ACC112 (cell line): ENCODE data around the gene INSRR.

Experiments
- H2AFZ ChIP-seq: fragments of 200-600 bp; sonication (generic); one replicate; pipeline ENCODE4 v1.6.0; 2017; ENCODE audit warnings: antibody characterized with exemption, low read length; ENCODE audit not compliant: unreplicated experiment
- H3K27ac ChIP-seq: fragments of 200-600 bp; sonication (generic); 2 replicates; pipeline ENCODE4 v1.5.1; 2014; ENCODE audit warnings: low read depth, mild to moderate bottlenecking, antibody characterized with exemption, low read length, moderate library complexity
- H3K27me3 ChIP-seq: fragments of 200-600 bp; sonication (generic); 2 replicates; pipeline ENCODE4 v1.6.1; 2014; ENCODE audit warnings: mild to moderate bottlenecking, antibody characterized with exemption, low read length, moderate library complexity, mixed read lengths; ENCODE audit not compliant: insufficient read depth
- H3K36me3 ChIP-seq: fragments of 200-600 bp; sonication (generic); 2 replicates; pipeline ENCODE4 v1.6.1; 2016; ENCODE audit warnings: mild to moderate bottlenecking, antibody characterized with exemption, low read length, moderate library complexity, mixed read lengths; ENCODE audit not compliant: insufficient read depth
- H3K4me1 ChIP-seq: fragments of 200-600 bp; sonication (generic); one replicate; pipeline ENCODE4 v1.6.1; 2016; ENCODE audit warnings: low read length, mixed read lengths; ENCODE audit not compliant: insufficient read depth, unreplicated experiment, control insufficient read depth
- H3K4me3 ChIP-seq: fragments of 200-600 bp; sonication (generic); 2 replicates; pipeline ENCODE4 v1.5.1; 2014; ENCODE audit warnings: mild to moderate bottlenecking, low read depth, low read length
- H3K79me2 ChIP-seq: fragments of 200-600 bp; sonication (generic); one replicate; pipeline ENCODE4 v1.6.0; 2016; ENCODE audit warnings: low read length; ENCODE audit not compliant: control insufficient read depth, unreplicated experiment, insufficient read depth

The INSRR gene

DNA sequence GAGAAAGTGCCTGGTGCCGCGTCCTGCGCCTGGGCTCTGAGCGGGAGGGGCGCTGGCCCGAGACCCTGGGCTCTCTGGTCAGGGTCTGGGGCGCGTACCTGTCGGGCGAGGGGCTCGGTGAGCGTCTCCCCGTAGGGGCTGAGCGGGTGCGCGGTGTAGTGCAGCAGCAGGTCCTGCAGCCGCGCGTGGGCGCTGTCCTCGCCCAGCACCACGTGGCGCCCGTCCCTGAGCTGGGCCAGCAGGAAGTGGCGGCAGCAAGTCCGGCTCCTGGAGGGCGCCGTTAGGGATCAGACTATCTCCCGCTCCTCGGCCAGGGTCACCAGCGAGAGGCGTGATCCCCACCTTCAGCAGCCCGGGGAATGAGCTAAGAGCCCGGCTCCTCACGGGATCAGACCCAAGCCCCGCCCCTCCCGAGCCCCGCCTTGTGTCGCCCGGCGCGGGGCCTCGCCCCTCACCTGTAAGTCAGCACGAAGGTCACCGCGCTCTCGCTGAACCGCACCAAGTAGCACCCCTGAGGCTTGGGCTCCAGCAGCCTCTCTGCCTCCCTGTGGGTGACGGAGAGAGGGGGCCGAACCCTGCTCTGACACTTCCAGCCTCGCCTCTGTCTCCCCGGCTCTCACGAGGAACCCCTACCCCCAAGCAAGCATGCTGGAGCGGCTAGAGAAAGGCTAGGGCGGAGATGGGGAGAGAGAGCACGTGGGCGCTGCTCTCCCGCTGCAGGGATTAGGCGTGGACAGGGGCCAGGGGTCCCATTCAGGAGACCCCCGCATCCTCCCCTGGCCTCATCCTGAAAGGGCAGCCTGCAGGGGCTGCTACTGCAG is 45.0 kb downstream of the INSRR start:
- Histone ChIP-seq H3K4me3 (peak overlapping the region; percentile 80), H3K27ac (peak overlapping the region; percentile 50; the same call in 1 of the 2 replicates), H2AFZ (peak overlapping the region; percentile 73), H3K27me3 (no peaks in the 10 kb centered on the region), H3K4me1 (peaks cover 28% of the 10 kb centered on the region), H3K79me2 (peaks cover 5% of the 10 kb centered on the region), H3K36me3 (no peaks in the 10 kb centered on the region; the same call in 1 of the 2 replicates)

DNA sequence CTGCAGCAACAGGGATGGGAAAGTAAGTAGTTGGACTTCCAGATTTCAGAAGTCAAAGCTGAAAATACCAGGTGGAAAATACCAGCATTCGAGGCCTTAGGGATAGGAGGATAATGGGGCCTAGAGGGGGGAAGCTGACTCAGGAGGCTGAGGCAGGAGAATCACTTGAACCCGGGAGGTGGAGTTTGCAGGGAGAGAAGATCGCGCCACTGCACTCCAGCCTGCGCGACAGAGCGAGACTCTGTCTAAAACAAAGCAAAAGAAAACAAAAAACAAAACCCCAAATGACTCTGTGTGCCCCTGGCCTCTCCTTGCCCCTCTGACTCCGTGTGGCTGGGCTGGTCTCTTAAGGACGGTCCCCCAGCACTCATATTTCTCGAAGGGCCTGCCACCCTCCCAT is 45.6 kb downstream of the INSRR start:
- H2AFZ ChIP-seq: peak overlapping the region; percentile 73
- H3K4me3 ChIP-seq: peak overlapping the region; percentile 80
- H3K27me3 ChIP-seq: no peaks in the 10 kb centered on the region
- H3K4me1 ChIP-seq: peaks cover 28% of the 10 kb centered on the region
- H3K27ac ChIP-seq: peak overlapping the region; percentile 50; the same call in 1 of the 2 replicates
- H3K36me3 ChIP-seq: no peaks in the 10 kb centered on the region; the same call in 1 of the 2 replicates
- H3K79me2 ChIP-seq: peaks cover 5% of the 10 kb centered on the region

DNA sequence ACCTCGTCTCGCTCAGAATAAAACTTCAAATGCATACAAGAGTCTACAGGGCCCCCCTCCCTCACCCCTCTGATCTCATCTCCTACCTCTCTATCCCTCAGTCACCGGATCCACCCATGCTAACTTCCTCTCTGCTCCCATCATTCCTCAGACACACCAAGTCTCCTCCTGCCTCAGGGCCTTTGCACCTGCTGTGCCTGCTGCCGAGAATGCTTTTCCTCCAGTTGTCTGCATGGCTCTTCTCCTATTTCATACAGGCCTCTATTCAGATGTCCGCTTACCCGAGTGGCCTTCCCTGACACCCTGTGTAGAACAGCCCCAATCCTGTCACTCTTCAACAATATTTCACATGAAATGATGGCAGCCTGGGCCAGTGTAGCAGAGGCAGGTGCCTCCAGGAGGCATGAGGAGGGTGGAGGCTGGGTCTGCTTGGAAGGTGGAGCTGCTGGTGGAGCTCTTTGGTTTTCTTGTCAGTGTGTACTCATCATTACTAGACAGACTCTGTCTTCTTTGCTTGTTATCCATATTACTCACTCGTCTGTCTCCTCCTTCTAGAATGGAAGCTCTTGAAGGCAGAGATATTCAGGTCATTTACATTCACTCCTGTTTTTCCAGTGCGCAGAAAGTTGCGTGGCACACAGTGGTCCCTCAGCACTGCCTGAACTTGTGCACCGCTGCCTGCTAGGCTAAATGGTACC is 46.5 kb downstream of the INSRR start:
- Histone ChIP-seq H3K4me3 (peak overlapping the region; percentile 80), H3K36me3 (no peaks in the 10 kb centered on the region; the same call in 1 of the 2 replicates), H3K79me2 (peaks cover 5% of the 10 kb centered on the region), H3K27me3 (no peaks in the 10 kb centered on the region), H2AFZ (no peak overlapping the region), H3K27ac (no peak overlapping the region), H3K4me1 (peaks cover 28% of the 10 kb centered on the region)

GRCh38 chr1:156811168-156811567 is 47.7 kb downstream of the INSRR start:
- H3K4me3 ChIP-seq: no peak overlapping the region
- H3K27me3 ChIP-seq: no peaks in the 10 kb centered on the region
- no peak overlapping the region for H3K27ac ChIP-seq
- H3K4me1 ChIP-seq: peaks cover 28% of the 10 kb centered on the region
- no peak overlapping the region for H2AFZ ChIP-seq
- H3K36me3 ChIP-seq: peaks cover 5% of the 10 kb centered on the region; the same call in 1 of the 2 replicates
- H3K79me2 ChIP-seq: peaks cover 5% of the 10 kb centered on the region

GRCh38 chr1:156809711-156810366 is 49.1 kb downstream of the INSRR start:
- H3K27me3 ChIP-seq: no peaks in the 10 kb centered on the region
- peaks cover 5% of the 10 kb centered on the region; the same call in 1 of the 2 replicates for H3K36me3 ChIP-seq
- H3K27ac ChIP-seq: no peak overlapping the region
- H3K79me2 ChIP-seq: peaks cover 5% of the 10 kb centered on the region
- no peak overlapping the region for H3K4me3 ChIP-seq
- no peak overlapping the region for H2AFZ ChIP-seq
- H3K4me1 ChIP-seq: peaks cover 18% of the 10 kb centered on the region

DNA sequence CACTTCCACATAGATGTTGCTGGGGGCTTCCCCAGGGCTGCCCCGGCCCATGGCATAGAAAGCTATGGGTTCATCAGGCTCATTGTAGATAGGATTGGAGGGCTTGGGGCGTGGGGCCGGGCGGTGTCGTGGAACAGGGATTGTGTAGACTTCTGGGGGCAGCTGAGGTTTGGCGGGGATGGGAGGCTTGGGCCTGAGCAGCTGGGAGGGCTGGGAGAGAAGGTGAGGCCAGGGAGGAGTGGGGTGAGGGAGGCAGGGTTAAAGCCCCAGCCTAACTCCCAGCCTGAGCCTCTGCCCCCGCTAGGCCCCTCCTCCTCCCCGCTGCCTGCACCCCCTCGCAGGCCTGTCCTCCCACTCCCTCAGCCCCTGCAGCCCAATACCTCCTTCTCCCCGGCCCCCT is 49.6 kb downstream of the INSRR start:
- Histone ChIP-seq H3K36me3 (peaks cover 5% of the 10 kb centered on the region; the same call in 1 of the 2 replicates), H3K27ac (no peak overlapping the region), H3K4me1 (peaks cover 12% of the 10 kb centered on the region), H2AFZ (no peak overlapping the region), H3K27me3 (no peaks in the 10 kb centered on the region), H3K79me2 (peaks cover 5% of the 10 kb centered on the region), H3K4me3 (no peak overlapping the region)

DNA sequence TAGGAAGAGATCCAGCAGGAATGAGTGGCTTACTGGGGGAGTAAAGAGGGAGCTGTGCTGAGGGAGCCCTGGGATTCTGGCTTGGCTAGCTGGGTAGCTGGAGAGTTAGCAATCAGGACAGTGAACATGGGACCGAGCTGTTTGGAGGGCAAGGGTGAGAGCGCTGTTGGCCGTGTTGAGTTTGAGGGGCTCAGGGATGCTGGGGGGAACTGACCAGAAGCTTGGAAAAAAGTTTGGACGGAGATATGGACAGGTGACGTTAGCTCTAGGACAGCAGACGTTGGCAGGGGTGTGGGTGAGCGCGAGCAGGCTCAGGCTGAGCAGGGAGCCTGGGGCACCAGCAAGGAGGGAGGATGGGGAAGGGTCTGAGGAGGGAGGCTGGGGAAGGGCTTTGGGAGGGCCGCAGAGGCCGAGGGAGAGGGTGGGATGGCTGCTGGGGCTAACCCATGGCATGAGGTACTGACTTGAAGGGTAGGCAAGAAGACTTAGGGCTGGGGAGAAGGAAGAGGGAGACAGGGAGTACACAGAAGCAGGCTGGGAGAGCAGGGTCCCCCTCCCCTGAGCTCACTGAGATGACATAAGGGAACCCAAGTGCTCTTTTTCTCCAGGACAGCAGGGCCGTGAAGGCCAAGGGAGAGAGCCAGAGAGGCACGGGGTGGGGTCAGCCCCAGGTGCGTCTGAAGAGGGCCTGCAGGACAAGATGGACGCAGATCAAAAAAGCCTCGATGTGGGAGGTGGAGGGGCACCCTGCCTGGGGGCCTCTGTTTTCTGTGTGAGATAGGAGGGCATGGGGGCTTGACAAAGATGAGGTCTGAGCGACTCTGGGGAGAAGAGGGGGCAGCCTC is 50.5 kb downstream of the INSRR start:
- H2AFZ ChIP-seq: no peak overlapping the region
- H3K79me2 ChIP-seq: peaks cover 5% of the 10 kb centered on the region
- no peak overlapping the region for H3K4me3 ChIP-seq
- peaks cover 5% of the 10 kb centered on the region; the same call in 1 of the 2 replicates for H3K36me3 ChIP-seq
- no peaks in the 10 kb centered on the region for H3K27me3 ChIP-seq
- H3K4me1 ChIP-seq: peaks cover 9% of the 10 kb centered on the region
- H3K27ac ChIP-seq: no peak overlapping the region

DNA sequence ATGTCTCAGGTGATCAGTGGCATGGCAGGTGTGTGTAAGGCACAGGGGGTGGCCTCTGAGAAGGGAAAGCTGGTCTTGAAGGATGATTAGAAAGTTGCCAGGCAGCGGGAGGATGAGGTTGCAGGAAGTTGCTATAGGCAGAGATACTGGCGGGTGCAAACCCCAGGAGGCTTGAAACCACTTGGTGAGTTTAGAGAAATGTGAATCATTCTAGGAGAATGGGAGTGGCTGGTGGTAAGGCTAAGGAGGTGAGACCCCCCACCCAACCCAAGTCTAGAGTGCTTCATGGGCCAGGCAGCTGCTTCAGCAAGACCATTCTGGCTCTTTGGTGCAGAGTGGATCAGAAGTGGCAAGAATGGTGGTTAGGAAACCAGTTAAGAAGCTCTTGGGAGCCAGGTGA is 51.3 kb downstream of the INSRR start:
- Histone ChIP-seq H3K4me3 (no peak overlapping the region), H3K27me3 (no peaks in the 10 kb centered on the region), H3K4me1 (peaks cover 3% of the 10 kb centered on the region), H3K36me3 (peaks cover 5% of the 10 kb centered on the region; the same call in 1 of the 2 replicates), H3K27ac (no peak overlapping the region), H3K79me2 (peaks cover 5% of the 10 kb centered on the region), H2AFZ (no peak overlapping the region)

- no peak overlapping the region for H2AFZ ChIP-seq
- H3K27me3 ChIP-seq: no peaks in the 10 kb centered on the region
- no peak overlapping the region for H3K27ac ChIP-seq
- H3K4me3 ChIP-seq: no peak overlapping the region
- peaks cover 6% of the 10 kb centered on the region for H3K4me1 ChIP-seq
- H3K36me3 ChIP-seq: peaks cover 5% of the 10 kb centered on the region; the same call in 1 of the 2 replicates
- H3K79me2 ChIP-seq: peaks cover 4% of the 10 kb centered on the region
Observed at GRCh38 chr1:156806512-156807440, 52.1 kb downstream of the INSRR start.
